Heart right ventricle (tissue), 16 donors: ENCODE measurements around the gene ESYT2. TPM values are rescaled to one million over a fixed set of nuclear protein-coding genes. Genes with fewer than 3 reads are reported as not detected.

Source experiments
- ATAC-seq, 8 donors: fragments of 200-7000 bp; cut with Tn5 transposase; one replicate each; pipeline ENCODE4 v1.9.1; 2020; ENCODE audit warnings: mild to moderate bottlenecking in 8 of 8, moderate library complexity in 8 of 8, moderate number of reproducible peaks in 1 of 8
- DNase-seq, 2 donors: peaks; one replicate each; pipeline ENCODE4 v3.0.0-alpha.2; 2020
- H3K27ac ChIP-seq, 10 donors: fragments of 200-600 bp; sonication (generic) in 2 of 10; one replicate each; pipeline versions ENCODE4 v1.5.0 to v1.8.0; 2020 to 2022; ENCODE audit warnings: mild to moderate bottlenecking in 3 of 10
- H3K27me3 ChIP-seq, 7 donors: fragments of 200-600 bp; one replicate each; pipeline ENCODE4 v1.8.0; 2021 to 2022; ENCODE audit warnings: mild to moderate bottlenecking in 2 of 7
- H3K36me3 ChIP-seq, 9 donors: fragments of 200-600 bp; sonication (generic) in 1 of 9; one replicate each; pipeline versions ENCODE4 v1.5.0 to v1.8.0; 2020 to 2022; ENCODE audit warnings: mild to moderate bottlenecking in 2 of 9
- H3K4me1 ChIP-seq, 9 donors: fragments of 200-600 bp; sonication (generic) in 1 of 9; one replicate each; pipeline versions ENCODE4 v1.5.0 to v1.8.0; 2020 to 2022; ENCODE audit warnings: mild to moderate bottlenecking in 4 of 9
- H3K4me3 ChIP-seq, 10 donors: fragments of 200-600 bp; sonication (generic) in 2 of 10; one replicate each; pipeline versions ENCODE4 v1.5.0 to v1.8.0; 2020 to 2022; ENCODE audit warnings: mild to moderate bottlenecking in 7 of 10, moderate library complexity in 2 of 10
- H3K9me3 ChIP-seq, 11 donors: fragments of 200-600 bp in 10 of 11; sonication (generic) in 2 of 11; one replicate each; pipeline versions ENCODE4 v1.5.0 to v1.8.0; 2013 to 2022; ENCODE audit warnings: mild to moderate bottlenecking in 2 of 11, control low read depth in 1 of 11, moderate library complexity in 1 of 11
- CTCF ChIP-seq, 9 donors: fragments of 200-600 bp; sonication (generic) in 2 of 9; IDR thresholded peaks; one replicate each; pipeline versions ENCODE4 v1.5.0 to v1.8.0; 2021 to 2022; ENCODE audit warnings: antibody characterized with exemption in 9 of 9, mild to moderate bottlenecking in 5 of 9, moderate library complexity in 1 of 9
- WGBS, 2 donors: extraction: QIAGEN DNeasy Blood & Tissue Kit; methylation state at CpG; one replicate each; pipeline ENCODE4 v1.1.7; 2013; ENCODE audit warnings: inconsistent platforms in 1 of 2; 5-methylcytosine and 5-hydroxymethylcytosine counted together
- intact Hi-C, 10 donors: fragments of 100-400 bp; cut with DNase I; formaldehyde crosslinking; loops; one replicate each; pipeline versions ENCODE4 v1.11.1 to v1.14.2; 2022
- polyA plus RNA-seq, 2 donors: library from polyadenylated mRNA; stranded (reverse); fragments of 200-250 nt; gene quantifications; one replicate each; pipeline ENCODE4 v1.2.3, GENCODE V29; 2013
- total RNA-seq, 10 donors: library from RNA; stranded (reverse); fragmentation: NEBNext Ultra II Directional in 3 of 10; extraction: Animal tissue kit (Norgen Biotek cat#: 25700) in 3 of 10; gene quantifications; one replicate each; pipeline versions ENCODE4 v1.2.1 to v1.2.4, GENCODE V29; 2021 to 2023
- donor health status: Arrhythmogenic right ventricular cardiomyopathy.
- donor health status: ischemic (EF 13 %, LVEDD 7.1; RV severe dilation, severe dysfunction).
- donor health status: healthy with polysubstance abuse.
- donor health status: DM: no; HTN: yes; CAD: no.
- donor health status: DM: no; HTN: no; CAD: no.
- donor health status: ischemic (EF 25% LVEDD 6.9; RV normal size, moderate dysfunction).
- donor health status: ischemic (EF 25% LVEDD 5.7; RV mildly dilated, moderate dysfunction).
- donor health status: healthy.
- donor health status: DM: yes; HTN: yes; CAD: no.
- donor health status: Ischemic cardiomyopathy.
- donor health status: ischemic (EF 35%, LVEDD 5.7; RV mildly dilated, moderate dysfunction).
- donor health status: nonischemic (EF 11% LVEDD 7.7; RV severe dilation, severe dysfunction).
- donor health status: DM: yes; HTN: yes; CAD: no.
- donor health status: PGD.
- donor health status: ischemic (EF 29% LVEDD 5.4; RV normal size, mild dysfunction).
- donor health status: nonischemic (EF 23%, LVEDD 6.1; RV moderate dilation, normal function).

The ESYT2 gene
- total and polyA plus RNA-seq, 12 donors: 18.9 to 79.2 (median 48.7) TPM

GRCh38 chr7:158737064-158737695, 92.1 kb downstream of the ESYT2 start:
- TF ChIP-seq CTCF (IDR thresholded peaks at IDR 0.05): no peak
- WGBS, 2 donors: 87 to 89% methylated on average over 19 of the region's 19 CpGs

GRCh38 chr7:158735935-158736334, 93.4 kb downstream of the ESYT2 start:
- no peak for DNase-seq
- Histone ChIP-seq H3K36me3 (peaks cover 6 to 100% (median 67%) of the 10 kb centered on the region in 9 donors), H3K9me3 (no peaks in the 10 kb centered on the region), H3K4me3 (no peak overlapping the region), H3K27me3 (no peaks in the 10 kb centered on the region), H3K27ac (no peak overlapping the region), H3K4me1 (peaks cover 0 to 15% (median 0%) of the 10 kb centered on the region in 9 donors)
- intact Hi-C loops: no loop called here
- ATAC-seq: no peak
- TF ChIP-seq CTCF (IDR thresholded peaks at IDR 0.05): no peak
- WGBS, 2 donors: 94 to 95% methylated on average over 12 of the region's 12 CpGs

More at GRCh38 chr7:158737064-158737695, 92.1 kb downstream of the ESYT2 start:
- H3K4me3 ChIP-seq: no peak overlapping the region
- H3K27me3 ChIP-seq: no peaks in the 10 kb centered on the region
- H3K4me1 ChIP-seq: peaks cover 0 to 21% (median 0%) of the 10 kb centered on the region in 9 donors
- intact Hi-C loops: no loop called here
- ATAC-seq: no peak
- H3K9me3 ChIP-seq: no peaks in the 10 kb centered on the region
- H3K36me3 ChIP-seq: peaks cover 10 to 100% (median 79%) of the 10 kb centered on the region in 9 donors
- no peak overlapping the region for H3K27ac ChIP-seq
- no peak for DNase-seq

- 96 to 97% methylated on average over 6 of the region's 6 CpGs for WGBS, 2 donors
- no peak for DNase-seq
- Histone ChIP-seq H3K27ac (no peak overlapping the region), H3K4me3 (no peak overlapping the region), H3K27me3 (no peaks in the 10 kb centered on the region), H3K36me3 (peaks cover 6 to 100% (median 59%) of the 10 kb centered on the region in 9 donors), H3K4me1 (peaks cover 0 to 12% (median 0%) of the 10 kb centered on the region in 9 donors), H3K9me3 (no peaks in the 10 kb centered on the region)
- ATAC-seq: no peak
- intact Hi-C loops: no loop called here
- TF ChIP-seq CTCF (IDR thresholded peaks at IDR 0.05): no peak
These were observed 94.4 kb downstream of the ESYT2 start for GRCh38 chr7:158734861-158735260.

DNA sequence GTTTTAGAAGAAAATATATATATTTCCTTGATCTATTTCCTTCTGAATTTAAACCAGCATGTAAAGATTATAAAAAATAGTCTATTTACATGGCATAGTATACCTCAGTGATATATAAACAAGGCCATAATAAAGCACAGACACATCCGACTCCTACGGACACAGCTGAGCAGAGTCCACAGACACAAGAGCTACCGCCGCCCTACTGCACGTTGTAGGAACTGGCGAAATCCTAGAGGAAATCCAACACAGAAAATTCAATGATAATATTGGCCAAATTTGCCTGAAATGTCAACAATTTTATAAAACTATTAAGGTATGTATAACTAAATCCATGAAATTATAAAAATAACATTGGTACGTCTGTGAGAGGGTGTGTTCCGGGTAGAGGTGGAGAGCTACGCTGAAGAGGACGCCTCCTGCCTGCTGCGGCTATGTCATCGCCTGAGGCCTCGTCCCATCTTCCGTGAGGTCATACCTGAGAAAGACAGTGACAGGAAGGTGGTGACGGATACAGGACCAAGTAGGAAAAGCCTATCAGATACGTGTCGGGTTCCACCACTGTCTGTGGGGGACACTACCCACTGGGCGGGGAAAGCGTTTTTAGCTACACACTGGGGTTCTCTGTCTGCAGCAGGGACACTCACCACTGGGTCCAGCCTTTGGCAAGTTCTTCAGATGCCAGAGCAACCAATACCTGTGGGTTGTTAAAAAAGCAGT, 95.4 kb downstream of the ESYT2 start:
- no peak for TF ChIP-seq CTCF (IDR thresholded peaks at IDR 0.05)
- Histone ChIP-seq H3K4me3 (no peak overlapping the region), H3K27ac (no peak overlapping the region), H3K4me1 (peaks cover 0 to 9% (median 0%) of the 10 kb centered on the region in 9 donors), H3K36me3 (peaks cover 6 to 93% (median 54%) of the 10 kb centered on the region in 9 donors), H3K9me3 (no peaks in the 10 kb centered on the region), H3K27me3 (no peaks in the 10 kb centered on the region)
- WGBS, 2 donors: 96 to 98% methylated on average over 19 of the region's 19 CpGs
- ATAC-seq: peak in 1 of 8 donors; percentile 38
- no peak for DNase-seq
- intact Hi-C loops: no loop called here
